H1 (cell line): ENCODE measurements around the gene NANP. TPM values are rescaled to one million over a fixed set of nuclear protein-coding genes. Genes with fewer than 3 reads are reported as not detected.

ENCODE experiments used
- CTCF ChIA-PET: fragments of 300-600 bp; sonication (Branson Sonifier 250); formaldehyde crosslinking; loops from one replicate; lab custom pipeline; 2021; ENCODE audit not compliant: partially characterized antibody; lab: Charles Lee
- POLR2A ChIA-PET: fragments of 300-600 bp; sonication (Branson Sonifier 250); formaldehyde crosslinking; loops from one replicate; lab custom pipeline; 2021; ENCODE audit warnings: inconsistent platforms; ENCODE audit not compliant: partially characterized antibody; lab: Charles Lee
- DNase-seq, 2 experiments: peaks; one replicate each; pipeline versions ENCODE4 v3.0.0 to v3.0.0-alpha.2; 2010 to 2022; ENCODE audit warnings: low spot score in 2 of 2, low read depth in 1 of 2, mixed read lengths in 1 of 2
- FAIRE-seq: peaks from 2 replicates; lab custom pipeline; 2011; peaks lifted over from hg19 to GRCh38; lab: Jason Lieb, UNC
- H2AFZ ChIP-seq: 2 replicates; pipeline ENCODE4 v1.8.1; 2012; ENCODE audit warnings: low read length, inconsistent platforms
- H2AK5ac ChIP-seq: 2 replicates; pipeline ENCODE4 v1.6.1; 2013; ENCODE audit warnings: low read depth, low read length
- H2BK120ac ChIP-seq: replicated peaks from 2 replicates; pipeline ENCODE3; 2013; ENCODE audit warnings: low read depth, low read length, inconsistent platforms
- H2BK12ac ChIP-seq: 2 replicates; pipeline ENCODE4 v1.6.1; 2013; ENCODE audit warnings: low read depth, low read length
- H2BK15ac ChIP-seq: 2 replicates; pipeline ENCODE4 v1.6.1; 2013; ENCODE audit warnings: low read length
- H2BK20ac ChIP-seq: 2 replicates; pipeline ENCODE4 v1.6.1; 2013; ENCODE audit warnings: low read length
- H2BK5ac ChIP-seq: 2 replicates; pipeline ENCODE4 v1.6.1; 2013; ENCODE audit warnings: low read depth, low read length
- H3K14ac ChIP-seq: 2 replicates; pipeline ENCODE4 v1.6.1; 2013; ENCODE audit warnings: inconsistent platforms; ENCODE audit not compliant: insufficient read length
- H3K18ac ChIP-seq: 2 replicates; pipeline ENCODE4 v1.6.1; 2013; ENCODE audit warnings: low read length; ENCODE audit errors: extremely low read depth
- H3K23ac ChIP-seq: 2 replicates; pipeline ENCODE4 v1.6.1; 2013; ENCODE audit warnings: inconsistent platforms; ENCODE audit not compliant: insufficient read length
- H3K23me2 ChIP-seq: 2 replicates; pipeline ENCODE4 v1.6.1; 2013; ENCODE audit warnings: low read depth, low read length
- H3K27ac ChIP-seq: 2 replicates; pipeline ENCODE4 v1.6.1; 2011; ENCODE audit warnings: low read depth, low read length, inconsistent platforms
- H3K27me3 ChIP-seq, 4 experiments: replicated peaks in 1 of 4; 1 replicate in 1 of 4; 2 replicates in 3 of 4; pipeline versions ENCODE4 v1.6.1 to v1.8.1; 2011 to 2013; ENCODE audit warnings: low read length in 3 of 4, mild to moderate bottlenecking in 3 of 4, inconsistent platforms in 2 of 4, mixed read lengths in 2 of 4, moderate library complexity in 1 of 4; ENCODE audit not compliant: control insufficient read depth in 3 of 4, insufficient read depth in 3 of 4; ENCODE audit errors: extremely low read depth in 1 of 4
- H3K36me3 ChIP-seq, 4 experiments: 2 replicates each; pipeline versions ENCODE4 v1.6.1 to v1.8.1; 2011 to 2013; ENCODE audit warnings: mild to moderate bottlenecking in 4 of 4, low read length in 3 of 4, moderate library complexity in 2 of 4, control low read depth in 1 of 4, inconsistent platforms in 1 of 4; ENCODE audit not compliant: insufficient read depth in 4 of 4, control insufficient read depth in 2 of 4
- H3K4ac ChIP-seq: replicated peaks from 2 replicates; pipeline ENCODE3; 2013; ENCODE audit warnings: low read length, low read depth, mixed read lengths, inconsistent platforms; ENCODE audit not compliant: insufficient read length
- H3K4me1 ChIP-seq, 4 experiments: replicated peaks in 1 of 4; 1 replicate in 1 of 4; 2 replicates in 3 of 4; pipeline versions ENCODE4 v1.6.1 to v1.8.1; 2011 to 2013; ENCODE audit warnings: low read length in 3 of 4, inconsistent platforms in 2 of 4, mixed read lengths in 1 of 4; ENCODE audit not compliant: insufficient read depth in 4 of 4, control insufficient read depth in 3 of 4
- H3K4me2 ChIP-seq, 2 experiments: 2 replicates each; pipeline versions ENCODE4 v1.6.1 to v1.8.1; 2011 to 2013; ENCODE audit warnings: low read depth in 2 of 2, low read length in 2 of 2, control low read depth in 1 of 2, inconsistent platforms in 1 of 2, mild to moderate bottlenecking in 1 of 2; ENCODE audit not compliant: insufficient read depth in 1 of 2
- H3K4me3 ChIP-seq, 4 experiments: fragments of 200-600, 300-600 bp in 1 of 4; sonication (generic), shearing (Covaris generic), sonication (Bioruptor Twin) in 1 of 4; 2 replicates each; pipeline versions ENCODE4 v1.5.1 to v1.8.1; 2011 to 2016; ENCODE audit warnings: low read length in 4 of 4, low read depth in 3 of 4, control low read depth in 2 of 4, inconsistent platforms in 2 of 4, mild to moderate bottlenecking in 2 of 4, mixed read lengths in 1 of 4, moderate library complexity in 1 of 4; ENCODE audit not compliant: insufficient read depth in 2 of 4; ENCODE audit errors: extremely low read depth in 1 of 4
- H3K56ac ChIP-seq: replicated peaks from 2 replicates; pipeline ENCODE3; 2013; ENCODE audit warnings: low read depth, mild to moderate bottlenecking, mixed read lengths, low read length, inconsistent platforms; ENCODE audit not compliant: insufficient read length
- H3K79me1 ChIP-seq: 2 replicates; pipeline ENCODE4 v1.6.1; 2013; ENCODE audit warnings: low read depth, low read length, control low read depth
- H3K79me2 ChIP-seq, 2 experiments: 2 replicates each; pipeline versions ENCODE4 v1.6.1 to v1.8.1; 2012 to 2013; ENCODE audit warnings: low read length in 2 of 2, mild to moderate bottlenecking in 2 of 2, inconsistent platforms in 1 of 2; ENCODE audit not compliant: insufficient read depth in 2 of 2, control insufficient read depth in 1 of 2
- H3K9ac ChIP-seq, 4 experiments: replicated peaks in 1 of 4; 1 replicate in 1 of 4; 2 replicates in 3 of 4; pipeline versions ENCODE4 v1.6.1 to v1.8.1; 2011 to 2013; ENCODE audit warnings: low read depth in 3 of 4, low read length in 3 of 4, control low read depth in 2 of 4, mild to moderate bottlenecking in 2 of 4, moderate library complexity in 2 of 4, inconsistent platforms in 1 of 4; ENCODE audit errors: extremely low read depth in 1 of 4
- H3K9me3 ChIP-seq, 2 experiments: 2 replicates each; pipeline versions ENCODE4 v1.6.1 to v1.8.1; 2012 to 2013; ENCODE audit warnings: mild to moderate bottlenecking in 2 of 2, moderate library complexity in 2 of 2, control low read depth in 1 of 2, inconsistent platforms in 1 of 2, low read depth in 1 of 2, low read length in 1 of 2, mixed read lengths in 1 of 2; ENCODE audit not compliant: insufficient read depth in 2 of 2
- H4K20me1 ChIP-seq, 2 experiments: replicated peaks in 1 of 2; 2 replicates each; pipeline versions ENCODE3 to v1.8.1; 2011 to 2013; ENCODE audit warnings: inconsistent platforms in 2 of 2, low read length in 2 of 2, mild to moderate bottlenecking in 1 of 2; ENCODE audit not compliant: insufficient read depth in 2 of 2, control insufficient read depth in 1 of 2
- H4K5ac ChIP-seq: 2 replicates; pipeline ENCODE4 v1.6.1; 2013; ENCODE audit warnings: low read length, low read depth, mixed read lengths, inconsistent platforms; ENCODE audit not compliant: insufficient read length
- H4K8ac ChIP-seq: 2 replicates; pipeline ENCODE4 v1.8.0; 2013; ENCODE audit warnings: mild to moderate bottlenecking, moderate library complexity, low read length, inconsistent platforms; ENCODE audit not compliant: insufficient read depth; ENCODE audit errors: extremely low read depth
- H4K91ac ChIP-seq: replicated peaks from 2 replicates; pipeline ENCODE3; 2013; ENCODE audit warnings: low read length, mixed read lengths, inconsistent platforms; ENCODE audit not compliant: insufficient read length
- EGR1 ChIP-seq: IDR thresholded peaks from 2 replicates; pipeline ENCODE4 v1.6.1; 2011; ENCODE audit warnings: low read depth, low read length, borderline replicate concordance
- HDAC6 ChIP-seq: IDR thresholded peaks from one replicate; pipeline ENCODE4 v1.7.1; 2012; ENCODE audit warnings: low read depth, mild to moderate bottlenecking, inconsistent platforms, low read length, moderate library complexity
- JUND ChIP-seq: IDR thresholded peaks from 2 replicates; pipeline ENCODE4 v1.6.1; 2011; ENCODE audit warnings: mild to moderate bottlenecking, improper control_type of control experiment, low read length
- POLR2AphosphoS5 ChIP-seq: IDR thresholded peaks from 2 replicates; pipeline ENCODE4 v1.6.1; 2011; ENCODE audit warnings: low read depth, low read length
- RBBP5 ChIP-seq: IDR thresholded peaks from 2 replicates; pipeline ENCODE4 v1.7.1; 2012; ENCODE audit warnings: low read depth, mild to moderate bottlenecking, inconsistent platforms, low read length, moderate library complexity, borderline replicate concordance
- SAP30 ChIP-seq: fragments of 300-600 bp; sonication (generic); IDR thresholded peaks from 2 replicates; pipeline ENCODE4 v1.7.1; 2012; ENCODE audit warnings: low read length, moderate library complexity, mild to moderate bottlenecking, inconsistent platforms; ENCODE audit not compliant: insufficient read depth, insufficient replicate concordance
- SIN3A ChIP-seq, 2 experiments: IDR thresholded peaks in 1 of 2; conservative IDR thresholded peaks in 1 of 2; 2 replicates each; pipeline ENCODE4 v1.6.1; 2011 to 2012; ENCODE audit warnings: low read length in 2 of 2, improper control_type of control experiment in 1 of 2, low read depth in 1 of 2, mild to moderate bottlenecking in 1 of 2
- SP4 ChIP-seq: IDR thresholded peaks from 2 replicates; pipeline ENCODE4 v1.6.1; 2012; ENCODE audit warnings: low read length, inconsistent platforms
- ZNF274 ChIP-seq: IDR thresholded peaks from 2 replicates; pipeline ENCODE4 v1.7.0; 2012; ENCODE audit warnings: low read length, borderline replicate concordance; ENCODE audit errors: extremely low read depth
- WGBS, 2 experiments: shearing (Covaris generic) in 1 of 2; methylation state at CpG; one replicate each; pipeline versions ENCODE4 v1.1.6 to v1.1.7; 2013 to 2015; ENCODE audit warnings: low lambda C conversion rate in 2 of 2, mixed read lengths in 2 of 2, inconsistent platforms in 1 of 2, low coverage in 1 of 2, missing lambda C conversion rate in 1 of 2; ENCODE audit not compliant: insufficient replicate concordance in 2 of 2, insufficient coverage in 1 of 2, insufficient read length in 1 of 2; ENCODE audit errors: extremely low coverage in 1 of 2, missing lambda C conversion rate in 1 of 2; 5-methylcytosine and 5-hydroxymethylcytosine counted together
- polyA plus RNA-seq, 7 experiments: library from polyadenylated mRNA; depleted of rRNA in 3 of 7; stranded (reverse) in 5 of 7; unstranded in 2 of 7; fragments of >200 nt in 5 of 7; fragments of 200-250 nt in 2 of 7; gene quantifications; 1 replicate in 5 of 7; 2 replicates in 1 of 7; 4 replicates in 1 of 7; pipeline versions ENCODE4 v1.2.1 to v1.2.3, GENCODE V29; 2011 to 2013; ENCODE audit warnings: missing spikeins in 2 of 7, mixed read lengths in 2 of 7
- total RNA-seq: library from RNA; stranded (reverse); fragmentation: NEBNext Ultra II Directional; extraction: Animal tissue kit (Norgen Biotek cat#: 25700); gene quantifications from 2 replicates; pipeline ENCODE4 v1.2.1, GENCODE V29; 2021

The NANP gene
- total and polyA plus RNA-seq, 2 of the 8 experiments (the other 6 are each of a cell fraction or from before 2014, with no cell fraction given) = 3.8 to 6.2 TPM

DNA sequence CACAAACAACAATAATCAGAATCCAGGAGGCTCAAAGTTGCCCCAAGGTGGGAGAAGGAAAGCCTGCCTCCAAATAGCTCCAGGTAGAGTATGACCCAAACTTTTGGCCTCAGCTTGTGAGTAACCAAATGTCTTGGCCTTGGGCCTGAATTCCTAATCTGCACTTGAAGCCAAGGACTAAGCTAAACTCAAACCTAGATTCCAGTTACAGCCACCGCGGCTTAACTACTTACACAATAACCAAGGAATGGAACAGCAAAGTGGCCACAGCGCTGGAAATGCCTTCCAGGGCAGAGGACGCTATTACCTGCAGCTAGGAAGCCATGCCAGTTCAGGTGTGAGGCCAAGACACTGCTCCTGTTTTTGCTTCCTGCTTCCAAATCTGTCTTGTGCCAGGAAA is 43.1 kb downstream of the NANP start:
- Histone ChIP-seq H4K8ac (no peak overlapping the region), H3K27me3 (no peaks in the 10 kb centered on the region), H3K4me1 (peaks cover 2 to 8% (median 5%) of the 10 kb centered on the region in 4 experiments; a peak in 4 of 7 replicates), H4K5ac (no peak overlapping the region), H4K20me1 (peaks cover 3 to 26% of the 10 kb centered on the region in 2 experiments), H3K23ac (no peak overlapping the region), H3K23me2 (peaks cover 6% of the 10 kb centered on the region), H3K27ac (no peak overlapping the region), H2BK5ac (no peak overlapping the region), H2BK15ac (no peak overlapping the region), H4K91ac (no peak overlapping the region), H3K36me3 (no peaks in the 10 kb centered on the region; a peak in 1 of 8 replicates), H3K9ac (no peak overlapping the region), H3K79me1 (peaks cover 15% of the 10 kb centered on the region), H3K4ac (no peak overlapping the region), H2AFZ (no peak overlapping the region), H3K4me3 (no peak overlapping the region), H2AK5ac (no peak overlapping the region), H2BK120ac (no peak overlapping the region), H3K14ac (no peak overlapping the region), H3K79me2 (peaks cover 0 to 84% of the 10 kb centered on the region in 2 experiments), H3K9me3 (no peaks in the 10 kb centered on the region), H2BK12ac (no peak overlapping the region), H3K56ac (no peak overlapping the region), H3K4me2 (no peak overlapping the region), H3K18ac (no peak overlapping the region), H2BK20ac (no peak overlapping the region)
- ChIA-PET CTCF (no interaction called here), POLR2A (interaction anchor here (0.7 to 1.6 kb wide), 4 partner anchors 22 to 87 kb away, joined by 3 read pairs; no protein-coding TSS in a partner anchor)
- DNase-seq (no peak), FAIRE-seq (no peak)
- 79% methylated on average over 4 of the region's 4 CpGs; no CpG with 5 or more reads in 1 of the 2 experiments for WGBS, 2 experiments
- TF ChIP-seq ZNF274 (no peak), POLR2AphosphoS5 (no peak), HDAC6 (no peak), SP4 (no peak), SAP30 (no peak), RBBP5 (no peak), EGR1 (no peak), SIN3A (conservative IDR thresholded peaks at IDR 0.05 in 1 of 2, IDR thresholded peaks at IDR 0.05 in 1 of 2; ENCODE audit: low read depth in 1 of 2, low read length in 2 of 2) (no peak), JUND (no peak)
